Measurements from ENCODE around the gene UBA1. TPM values are rescaled to one million over a fixed set of nuclear protein-coding genes. Genes with fewer than 3 reads are reported as not detected.

The UBA1 gene
- total RNA-seq, 4 donors from 2014 or later = 126 to 238 (median 153) TPM

GRCh38 chrX:47156611-47157520 lies 36.8 kb upstream of the UBA1 start:
- Histone ChIP-seq H3K36me3 (peaks cover 0 to 62% (median 0%) of the 10 kb centered on the region in 3 donors), H3K27me3 (no peaks in the 10 kb centered on the region), H3K4me3 (no peak overlapping the region), H3K9me3 (peaks cover 0 to 4% (median 0%) of the 10 kb centered on the region in 3 donors), H3K27ac (no peak overlapping the region), H3K4me1 (no peaks in the 10 kb centered on the region)
- no peak for DNase-seq
- intact Hi-C loops (cut with DNase I) = no loop called here
- TF ChIP-seq POLR2A (IDR thresholded peaks at IDR 0.05) = no peak
- no peak for TF ChIP-seq CTCF (IDR thresholded peaks at IDR 0.05)
- 92% methylated on average over 4 to 19 of the region's 26 CpGs for WGBS, 2 donors

GRCh38 chrX:47158131-47158530 lies 35.5 kb upstream of the UBA1 start:
- no peak for TF ChIP-seq POLR2A (IDR thresholded peaks at IDR 0.05)
- no peak for TF ChIP-seq CTCF (IDR thresholded peaks at IDR 0.05)
- Histone ChIP-seq H3K4me3 (no peak overlapping the region), H3K36me3 (peaks cover 0 to 52% (median 0%) of the 10 kb centered on the region in 3 donors), H3K4me1 (no peaks in the 10 kb centered on the region), H3K27me3 (no peaks in the 10 kb centered on the region), H3K27ac (no peak overlapping the region), H3K9me3 (peaks cover 0 to 4% (median 0%) of the 10 kb centered on the region in 3 donors)
- 97 to 98% methylated on average over 6 to 12 of the region's 16 CpGs for WGBS, 2 donors
- intact Hi-C loops (cut with DNase I) = no loop called here
- DNase-seq = no peak

GRCh38 chrX:47158781-47159180 lies 34.8 kb upstream of the UBA1 start:
- H3K4me1 ChIP-seq = no peaks in the 10 kb centered on the region
- no peaks in the 10 kb centered on the region for H3K27me3 ChIP-seq
- peaks cover 0 to 52% (median 0%) of the 10 kb centered on the region in 3 donors for H3K36me3 ChIP-seq
- intact Hi-C loops (cut with DNase I) = no loop called here
- H3K27ac ChIP-seq = no peak overlapping the region
- no peak for TF ChIP-seq POLR2A (IDR thresholded peaks at IDR 0.05)
- no peak for TF ChIP-seq CTCF (IDR thresholded peaks at IDR 0.05)
- DNase-seq = no peak
- WGBS, 2 donors = 89 to 100% methylated on average over 5 of the region's 5 CpGs
- H3K9me3 ChIP-seq = peaks cover 0 to 4% (median 0%) of the 10 kb centered on the region in 3 donors
- no peak overlapping the region for H3K4me3 ChIP-seq

GRCh38 chrX:47160781-47161180 lies 32.8 kb upstream of the UBA1 start:
- Histone ChIP-seq H3K36me3 (peaks cover 0 to 36% (median 0%) of the 10 kb centered on the region in 3 donors), H3K4me1 (no peaks in the 10 kb centered on the region), H3K27me3 (no peaks in the 10 kb centered on the region), H3K27ac (no peak overlapping the region), H3K9me3 (peaks cover 0 to 4% (median 0%) of the 10 kb centered on the region in 3 donors), H3K4me3 (no peak overlapping the region)
- no peak for DNase-seq
- no peak for TF ChIP-seq POLR2A (IDR thresholded peaks at IDR 0.05)
- no peak for TF ChIP-seq CTCF (IDR thresholded peaks at IDR 0.05)
- intact Hi-C loops (cut with DNase I) = no loop called here
- 59 to 85% methylated on average over 3 to 4 of the region's 4 CpGs for WGBS, 2 donors

- TF ChIP-seq POLR2A (IDR thresholded peaks at IDR 0.05) = no peak
- TF ChIP-seq CTCF (IDR thresholded peaks at IDR 0.05) = no peak
- no peak overlapping the region for H3K27ac ChIP-seq
- no peaks in the 10 kb centered on the region for H3K27me3 ChIP-seq
- WGBS, 2 donors = 86 to 97% methylated on average over 4 to 5 of the region's 5 CpGs
- no peak overlapping the region for H3K4me3 ChIP-seq
- H3K9me3 ChIP-seq = peaks cover 0 to 4% (median 0%) of the 10 kb centered on the region in 3 donors
- intact Hi-C loops (cut with DNase I) = no loop called here
- DNase-seq = no peak
- H3K36me3 ChIP-seq = peaks cover 0 to 14% (median 0%) of the 10 kb centered on the region in 3 donors
- H3K4me1 ChIP-seq = no peaks in the 10 kb centered on the region
Measured at GRCh38 chrX:47162927-47163583, 30.6 kb upstream of the UBA1 start.
